Ovary (tissue), 3 donors: ENCODE results near the gene ZNF681.

Experiments
- EP300 ChIP-seq: sonication (generic); formaldehyde crosslinking; IDR thresholded peaks from one replicate; pipeline ENCODE4 v1.6.1; 2017; ENCODE audit warnings: antibody characterized with exemption
- POLR2A ChIP-seq: fragments of 450-650 bp; IDR thresholded peaks from one replicate; pipeline ENCODE4 v1.6.1; 2017; ENCODE audit warnings: antibody characterized with exemption, mild to moderate bottlenecking, moderate library complexity
- TF ChIP-seq, protein P1 (sequence below), 3 donors: fragments of 450-650 bp in 2 of 3; fragments of 200-600 bp in 1 of 3; IDR thresholded peaks; one replicate each; pipeline versions ENCODE4 v1.5.1 to v1.8.0; 2016 to 2022; ENCODE audit warnings: antibody characterized with exemption in 3 of 3, mild to moderate bottlenecking in 1 of 3
- donor health status: DM: no; HTN: no; CAD: no.

- TF ChIP-seq, protein P1, sequence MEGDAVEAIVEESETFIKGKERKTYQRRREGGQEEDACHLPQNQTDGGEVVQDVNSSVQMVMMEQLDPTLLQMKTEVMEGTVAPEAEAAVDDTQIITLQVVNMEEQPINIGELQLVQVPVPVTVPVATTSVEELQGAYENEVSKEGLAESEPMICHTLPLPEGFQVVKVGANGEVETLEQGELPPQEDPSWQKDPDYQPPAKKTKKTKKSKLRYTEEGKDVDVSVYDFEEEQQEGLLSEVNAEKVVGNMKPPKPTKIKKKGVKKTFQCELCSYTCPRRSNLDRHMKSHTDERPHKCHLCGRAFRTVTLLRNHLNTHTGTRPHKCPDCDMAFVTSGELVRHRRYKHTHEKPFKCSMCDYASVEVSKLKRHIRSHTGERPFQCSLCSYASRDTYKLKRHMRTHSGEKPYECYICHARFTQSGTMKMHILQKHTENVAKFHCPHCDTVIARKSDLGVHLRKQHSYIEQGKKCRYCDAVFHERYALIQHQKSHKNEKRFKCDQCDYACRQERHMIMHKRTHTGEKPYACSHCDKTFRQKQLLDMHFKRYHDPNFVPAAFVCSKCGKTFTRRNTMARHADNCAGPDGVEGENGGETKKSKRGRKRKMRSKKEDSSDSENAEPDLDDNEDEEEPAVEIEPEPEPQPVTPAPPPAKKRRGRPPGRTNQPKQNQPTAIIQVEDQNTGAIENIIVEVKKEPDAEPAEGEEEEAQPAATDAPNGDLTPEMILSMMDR (IDR thresholded peaks at IDR 0.05): no peak
- TF ChIP-seq POLR2A (no peak), EP300 (no peak)
These were observed 49.3 kb downstream of the ZNF681 start for GRCh38 chr19:23709347-23709746.
